Activated CD8-positive, alpha-beta memory T cell treated with anti-CD3 and anti-CD28 coated beads for 4 hours (primary cell): ENCODE data around the gene SMIM22.
A peak's percentile ranks its signal among the peaks of the same experiment; 100 is the strongest.
"Not testable (repeated sequence)": the region's sequence is repeated elsewhere in the genome, so short reads cannot be mapped to it uniquely, and the experiment has no call there.

Source experiments
- DNase-seq, 2 donors: peaks; one replicate each; pipeline ENCODE4 v3.0.0-alpha.2; 2020; ENCODE audit warnings: low read depth in 2 of 2

The SMIM22 gene

DNA sequence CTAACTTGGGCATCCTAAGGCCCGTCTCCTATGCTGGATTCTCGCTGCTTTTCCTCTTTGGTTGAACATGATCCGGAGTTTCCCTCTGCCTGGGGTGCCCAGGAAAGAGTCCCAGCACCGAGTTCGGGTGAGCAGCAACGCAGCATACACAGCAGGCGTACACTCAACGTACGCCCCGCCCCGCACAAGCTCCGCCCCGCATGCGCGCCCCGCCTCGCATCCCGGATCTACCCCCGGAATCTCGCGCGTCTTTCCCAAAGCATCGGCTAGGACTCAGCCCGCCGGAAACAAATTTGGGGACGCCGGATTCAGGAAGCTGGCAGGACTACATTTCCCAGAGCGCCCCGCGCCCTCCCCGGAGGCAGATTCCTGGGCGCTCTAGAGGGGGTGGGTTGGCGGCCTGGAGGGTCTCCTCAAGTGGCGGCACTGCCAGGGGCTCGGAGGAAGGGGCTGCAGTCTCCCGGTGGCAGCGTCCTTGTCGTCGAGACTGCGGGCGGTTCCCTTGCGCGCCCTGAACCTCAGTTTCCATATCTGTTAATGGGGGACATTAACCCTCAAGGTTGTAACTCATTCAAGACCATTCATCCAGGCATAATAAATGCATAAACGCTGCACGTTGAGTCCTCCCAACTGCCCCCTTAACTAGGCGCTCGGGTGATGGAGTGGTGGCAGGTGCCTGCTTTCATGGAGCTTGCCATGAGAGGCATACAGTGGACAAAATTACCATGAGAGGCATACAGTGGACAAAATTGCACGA is 26.4 kb upstream of the SMIM22 start:
- peak; percentile 58 to 71 for DNase-seq

DNA sequence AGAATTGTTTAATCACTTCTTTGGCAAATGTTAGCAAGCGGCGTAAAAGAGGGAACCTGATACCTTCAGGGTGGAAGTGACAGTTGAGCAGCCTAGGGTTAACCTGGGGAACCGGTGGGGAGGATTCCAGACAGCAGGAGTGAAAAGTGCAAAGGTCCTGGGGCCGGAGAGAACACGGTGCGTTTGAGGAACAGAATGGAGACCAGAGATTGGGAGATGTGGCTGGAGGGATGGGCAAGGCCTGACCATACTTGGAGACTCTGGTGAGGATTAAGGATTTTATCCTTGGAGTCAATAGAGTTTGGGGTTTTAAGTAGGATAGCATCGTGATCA is 25.9 kb upstream of the SMIM22 start:
- no peak for DNase-seq

DNA sequence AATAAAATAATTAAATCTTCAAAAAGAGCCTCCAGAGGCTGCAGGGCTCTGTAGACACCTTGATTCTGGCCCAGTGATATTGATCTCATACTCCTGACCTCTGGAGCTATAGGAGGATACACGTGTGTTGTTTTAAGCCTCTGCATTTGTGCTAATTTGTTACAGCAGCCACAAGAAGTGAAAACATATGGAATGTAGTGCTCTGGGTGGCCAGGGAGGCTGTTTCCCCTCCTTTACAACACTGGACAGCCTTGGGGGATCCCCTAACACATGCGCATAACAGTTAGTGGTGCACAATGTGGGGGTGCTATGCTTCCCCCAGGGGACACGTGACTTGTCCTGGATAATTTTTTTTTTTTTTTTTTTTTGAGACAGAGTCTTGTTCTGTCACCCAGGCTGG is 23.5 kb upstream of the SMIM22 start:
- DNase-seq = no peak

- DNase-seq = no peak
Observed at GRCh38 chr16:4772351-4772750, 22.8 kb upstream of the SMIM22 start.

DNA sequence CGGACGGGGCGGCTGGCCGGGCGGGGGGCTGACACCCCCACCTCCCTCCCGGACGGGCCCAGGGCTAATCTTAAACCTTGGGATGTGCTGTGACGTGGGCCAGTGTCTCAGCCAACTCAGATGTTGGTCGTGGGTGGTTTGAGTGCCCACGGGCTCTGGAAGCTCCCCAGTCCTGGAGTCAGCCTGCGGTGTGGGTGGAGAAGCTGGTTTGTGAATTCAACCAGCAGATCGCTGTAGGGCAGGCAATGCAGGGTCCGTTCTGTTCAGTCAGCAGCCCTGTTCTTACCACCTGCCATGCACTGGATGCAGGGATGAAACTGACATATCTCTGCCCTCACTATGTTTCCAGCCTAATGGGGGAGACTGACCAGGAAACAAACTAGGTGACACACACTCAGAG is 20.2 kb upstream of the SMIM22 start:
- DNase-seq = no peak

DNA sequence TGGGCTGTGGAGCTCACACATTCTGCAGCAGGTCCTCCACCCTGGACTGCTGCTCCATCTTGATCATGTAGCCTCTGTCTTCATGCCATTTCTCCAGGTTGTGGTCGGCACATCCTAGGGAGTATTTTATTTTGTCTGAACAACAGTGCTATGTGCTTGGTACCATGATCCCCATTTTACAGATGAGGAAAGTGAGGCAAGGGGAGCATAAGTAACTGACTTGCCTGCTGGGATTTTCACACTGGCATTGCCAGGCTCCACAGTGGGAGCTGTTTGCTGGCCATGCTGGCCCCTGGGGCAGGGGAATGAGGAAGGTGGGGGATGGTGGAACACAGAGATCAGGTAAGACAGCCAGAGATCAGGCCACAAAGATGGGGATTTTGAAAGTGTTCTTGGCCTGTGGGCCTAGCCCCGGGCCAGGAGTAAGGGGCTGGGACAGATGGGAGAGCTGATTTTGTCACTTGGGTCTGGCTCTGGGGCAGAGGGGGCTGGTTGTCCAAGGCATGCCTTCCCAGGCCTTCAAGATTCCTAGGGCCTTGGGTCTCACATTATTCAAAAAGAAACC is 18.9 kb upstream of the SMIM22 start:
- no peak for DNase-seq

DNA sequence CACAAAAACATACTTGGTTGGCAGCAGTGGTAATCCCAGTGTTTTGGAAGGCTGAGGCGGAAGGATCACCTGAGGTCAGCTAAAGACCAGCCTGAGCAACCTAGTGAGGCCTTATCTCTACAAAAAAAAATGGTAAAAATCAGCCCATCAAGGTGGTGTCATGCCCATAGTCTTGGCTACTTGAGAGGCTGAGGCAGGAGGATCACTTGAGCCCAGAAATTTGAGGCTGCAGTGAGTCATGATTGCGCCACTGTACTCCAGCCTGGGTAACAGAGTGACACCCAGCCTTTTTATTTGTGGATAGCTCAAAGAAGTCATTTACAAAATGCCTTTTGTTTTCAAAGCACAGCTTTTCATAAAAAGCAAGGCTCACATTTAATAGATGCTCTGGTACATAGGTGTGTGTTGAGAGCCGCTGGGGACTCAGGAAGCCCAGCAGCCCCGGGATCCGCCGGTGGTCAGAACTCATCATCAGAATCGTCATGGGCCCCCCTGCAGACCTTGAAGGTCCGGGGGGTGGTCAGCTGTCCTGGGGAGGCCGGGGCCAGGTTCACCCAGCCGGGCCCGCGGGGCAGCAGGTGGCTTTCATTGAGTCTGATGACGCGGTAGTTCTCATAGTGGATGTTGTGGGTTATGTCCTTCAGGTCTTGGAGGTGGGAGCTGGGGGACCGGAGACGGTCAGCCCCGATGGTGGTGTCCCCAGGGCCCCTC is 17.7 kb upstream of the SMIM22 start:
- no peak for DNase-seq

- no peak for DNase-seq
Observed at GRCh38 chr16:4778050-4778392, 17.1 kb upstream of the SMIM22 start.

DNA sequence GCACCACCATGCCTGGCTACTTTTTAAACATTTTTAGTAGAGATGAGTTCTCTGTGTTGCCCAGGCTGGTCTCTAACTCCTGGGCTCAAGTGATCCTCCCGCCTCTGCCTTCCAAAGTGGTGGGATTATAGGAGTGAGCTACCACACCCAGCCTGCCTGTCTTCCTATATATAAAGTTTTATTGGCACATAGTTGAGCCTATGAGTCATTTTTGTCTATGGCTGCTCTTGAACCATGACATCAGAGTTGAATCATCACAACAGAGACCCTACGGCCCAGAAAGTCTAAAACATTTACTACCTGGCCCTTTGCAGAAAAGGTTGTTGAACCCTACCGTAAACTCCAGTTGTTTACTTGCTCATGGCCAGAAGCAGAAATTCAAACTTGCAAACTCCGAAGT is 14.9 kb upstream of the SMIM22 start:
- no peak for DNase-seq

DNA sequence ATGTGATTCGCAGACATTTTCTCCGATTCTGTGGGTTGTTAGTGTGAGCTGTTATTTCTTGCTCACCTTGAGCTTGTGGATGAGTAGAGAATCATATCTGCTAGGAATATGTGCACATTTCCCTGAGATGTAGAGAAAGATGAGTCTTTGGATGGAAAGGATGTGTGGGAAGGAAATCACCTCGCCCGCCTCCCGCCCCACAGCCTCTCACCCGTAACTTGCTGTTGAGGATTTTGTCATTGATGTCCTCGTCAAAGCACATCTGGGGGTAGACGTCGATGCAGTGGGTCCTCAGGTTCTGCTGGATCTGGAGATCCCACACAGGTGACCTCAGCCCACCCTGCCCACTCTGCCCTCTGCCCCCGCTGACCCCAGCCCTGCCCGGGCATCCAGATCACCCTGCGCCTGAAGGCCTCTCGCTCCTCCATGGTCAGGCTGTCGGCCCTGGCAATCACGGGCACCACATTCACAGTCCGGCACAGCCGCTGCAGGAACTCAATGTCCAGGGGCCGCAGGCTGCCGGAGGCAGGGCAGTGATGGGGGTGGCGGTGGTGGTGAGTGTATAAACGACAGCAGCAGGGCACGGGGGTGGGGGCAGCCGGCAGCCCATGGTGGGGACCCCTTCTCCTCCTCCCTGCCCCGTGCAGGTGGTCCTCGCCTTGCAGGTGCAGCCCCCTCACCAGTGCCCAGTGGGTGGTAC is 11.8 kb upstream of the SMIM22 start:
- DNase-seq = no peak

- no peak for DNase-seq
Observed at GRCh38 chr16:4783951-4784336, 11.2 kb upstream of the SMIM22 start.

GRCh38 chr16:4784444-4784987 is 10.7 kb upstream of the SMIM22 start:
- not testable (repeated sequence) for DNase-seq

DNA sequence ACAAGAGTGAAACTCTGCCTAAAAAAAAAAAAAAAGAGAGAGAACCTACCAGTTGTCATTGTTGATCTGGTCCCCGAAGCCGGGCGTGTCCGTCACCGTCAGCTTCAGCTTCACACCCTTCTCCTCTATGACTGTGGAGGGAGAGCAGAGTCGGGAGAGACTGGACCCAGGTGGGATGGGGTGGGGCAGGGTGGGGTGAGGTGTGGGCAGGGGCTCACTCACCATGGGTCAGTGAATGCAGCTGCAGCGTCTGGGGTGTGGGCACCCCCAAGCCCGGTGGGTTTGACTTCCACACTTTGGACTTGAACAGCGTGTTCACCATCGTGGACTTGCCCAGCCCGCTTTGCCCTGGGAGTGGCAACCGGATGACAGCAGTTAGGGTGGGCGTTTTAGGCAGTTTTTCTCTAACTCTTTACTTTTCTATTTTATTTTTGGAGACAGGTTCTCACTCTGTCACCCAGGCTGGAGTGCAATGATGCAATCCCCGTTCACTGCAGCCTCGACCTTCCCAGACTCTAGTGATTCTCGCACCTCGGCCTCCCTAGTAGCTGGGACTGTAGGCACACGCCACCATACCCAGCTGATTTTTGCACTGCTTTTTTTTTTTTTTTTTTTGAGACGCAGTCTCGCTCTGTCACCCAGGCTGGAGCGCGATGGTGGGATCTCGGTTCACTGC is 9.3 kb upstream of the SMIM22 start:
- no peak for DNase-seq

DNA sequence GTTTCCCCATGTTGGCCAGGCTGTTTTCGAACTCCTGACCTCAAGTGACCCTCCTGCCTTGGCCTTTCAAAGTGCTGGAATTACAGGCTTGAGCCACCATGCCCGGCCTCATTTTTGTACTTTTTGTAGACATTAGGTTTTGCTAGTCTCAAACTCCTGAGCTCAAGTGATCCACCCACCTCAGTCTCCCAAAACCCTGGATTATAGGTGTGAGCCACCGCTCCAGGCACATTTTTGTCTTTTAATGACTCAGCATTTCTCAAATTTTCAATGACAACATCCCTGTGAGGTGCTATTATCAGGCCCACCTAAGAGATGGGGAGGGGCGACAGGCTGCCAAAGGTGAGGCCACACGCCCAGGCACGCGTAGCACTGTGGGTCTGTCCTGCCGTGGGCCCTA is 8.1 kb upstream of the SMIM22 start:
- DNase-seq = no peak

GRCh38 chr16:4787627-4788482 is 7.3 kb upstream of the SMIM22 start, which contains the start of gene SEPTIN12:
Gene SEPTIN12 (minus strand): TSS chr16:4788345. CDS start chr16:4787645, 700 bp downstream.
- DNase-seq = no peak

DNA sequence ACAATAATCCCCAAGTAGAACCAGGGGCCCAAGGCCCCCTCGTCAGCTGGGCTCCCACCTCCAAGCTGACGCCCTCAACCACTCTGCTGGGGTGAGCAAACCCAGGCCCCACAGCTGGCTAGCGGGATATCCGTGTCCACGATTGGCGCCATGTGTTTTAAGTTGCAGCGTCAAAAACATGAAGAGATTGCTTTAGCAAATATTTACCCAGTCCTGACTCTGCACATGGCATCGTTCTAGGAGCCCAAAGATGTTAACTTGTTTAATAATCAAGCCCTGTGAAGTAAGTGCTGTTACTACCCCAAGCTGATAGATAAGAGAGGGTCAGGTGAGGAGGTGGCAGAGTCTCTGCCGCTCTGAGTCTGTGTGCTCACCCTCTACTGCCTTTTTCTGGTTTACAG is 6.7 kb upstream of the SMIM22 start:
- DNase-seq = no peak

- DNase-seq = no peak
Observed at GRCh38 chr16:4788910-4789309, 6.3 kb upstream of the SMIM22 start.

DNA sequence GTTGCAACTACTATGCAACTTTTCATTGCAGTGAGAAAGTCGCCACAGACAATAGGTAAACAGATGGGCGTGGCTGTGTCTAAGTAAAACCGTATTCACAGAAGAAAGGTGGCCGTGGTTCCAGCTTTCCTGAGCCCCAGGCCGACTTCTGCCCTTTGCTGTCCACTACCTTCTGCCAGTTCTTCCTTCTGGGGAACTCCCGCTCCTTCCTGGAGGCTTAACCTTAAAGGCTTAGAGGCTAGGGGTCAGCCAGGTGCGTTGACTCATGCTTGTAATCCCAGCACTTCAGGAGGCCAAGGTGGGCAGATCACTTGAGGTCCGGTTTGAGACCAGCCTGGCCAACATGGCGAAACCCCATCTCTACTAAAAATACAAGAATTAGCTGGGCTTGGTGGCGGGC is 4.9 kb upstream of the SMIM22 start:
- no peak for DNase-seq

DNA sequence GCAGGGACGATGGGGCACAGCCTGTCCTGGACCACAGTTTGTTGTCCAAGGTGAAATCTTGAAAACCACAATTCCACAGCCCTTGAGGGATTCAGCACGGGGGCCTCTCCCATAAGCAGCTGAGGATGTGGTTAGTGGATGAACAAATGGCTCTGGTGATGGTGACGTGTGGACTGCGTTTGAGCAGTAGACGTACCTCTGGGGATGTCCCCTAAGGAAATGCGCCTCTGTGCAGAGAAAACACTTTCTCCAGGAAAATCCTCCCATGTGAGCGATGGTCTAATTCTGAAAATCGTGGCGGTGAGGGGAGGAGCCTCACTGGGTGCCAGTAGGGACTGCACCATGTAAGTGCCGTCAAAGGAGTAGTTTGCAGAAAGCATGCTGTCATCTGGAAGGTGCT is 4.3 kb upstream of the SMIM22 start:
- DNase-seq = no peak

GRCh38 chr16:4792951-4793513 is 2.1 kb upstream of the SMIM22 start:
- no peak for DNase-seq
